Measurements from ENCODE around the gene LCN12.

- TF ChIP-seq CTCF (IDR thresholded peaks at IDR 0.05; ENCODE audit: low read depth, low read length, poor library complexity, severe bottlenecking) (no peak), EZH2phosphoT487 (IDR thresholded peaks at IDR 0.05; ENCODE audit: borderline replicate concordance, low read length) (no peak)
Measured at GRCh38 chr9:136935651-136936050, 16.4 kb upstream of the LCN12 start.

Data from DOHH2 (cell line).